Fibroblast of gingiva (primary cell): Measurements from ENCODE around the gene TMEM80.
"Not testable (repeated sequence)": the region's sequence is repeated elsewhere in the genome, so short reads cannot be mapped to it uniquely, and the experiment has no call there.

ENCODE experiments used
- DNase-seq: peaks from one replicate; pipeline ENCODE4 v3.0.0-alpha.2; 2011; ENCODE audit warnings: low read depth

TMEM80 gene

GRCh38 chr11:721247-721740 lies 25.7 kb downstream of the TMEM80 start:
- DNase-seq: no peak

- DNase-seq: no peak
These were observed 26.2 kb downstream of the TMEM80 start for GRCh38 chr11:721741-722345.

- DNase-seq: no peak
These were observed 26.8 kb downstream of the TMEM80 start for GRCh38 chr11:722346-722811.

GRCh38 chr11:723120-723883 lies 27.7 kb downstream of the TMEM80 start:
- peak; percentile 53 for DNase-seq

GRCh38 chr11:724049-724777 lies 28.6 kb downstream of the TMEM80 start:
- no peak for DNase-seq

GRCh38 chr11:724778-725386 lies 29.3 kb downstream of the TMEM80 start:
- DNase-seq: no peak

- no peak for DNase-seq
These were observed 30.1 kb downstream of the TMEM80 start for GRCh38 chr11:725624-726202.

- no peak for DNase-seq
These were observed 30.9 kb downstream of the TMEM80 start for GRCh38 chr11:726278-727220.

- no peak for DNase-seq
These were observed 31.7 kb downstream of the TMEM80 start for GRCh38 chr11:727281-727701.

- DNase-seq: peak; percentile 94
These were observed 32.5 kb downstream of the TMEM80 start for GRCh38 chr11:727859-728748.

- no peak for DNase-seq
These were observed 33.4 kb downstream of the TMEM80 start for GRCh38 chr11:728901-729491.

- no peak for DNase-seq
These were observed 34.0 kb downstream of the TMEM80 start for GRCh38 chr11:729492-730074.

GRCh38 chr11:733072-733471 lies 37.5 kb downstream of the TMEM80 start:
- no peak for DNase-seq

- DNase-seq: not testable (repeated sequence)
These were observed 38.9 kb downstream of the TMEM80 start for GRCh38 chr11:734541-734940.

GRCh38 chr11:737366-737765 lies 41.8 kb downstream of the TMEM80 start:
- DNase-seq: no peak

GRCh38 chr11:737899-738298 lies 42.3 kb downstream of the TMEM80 start:
- not testable (repeated sequence) for DNase-seq

- no peak for DNase-seq
These were observed 46.5 kb downstream of the TMEM80 start for GRCh38 chr11:742156-742546.

GRCh38 chr11:742571-743201 lies 47.1 kb downstream of the TMEM80 start:
- DNase-seq: no peak
